Measurements from ENCODE around the gene FEV. TPM values are rescaled to one million over a fixed set of nuclear protein-coding genes. Genes with fewer than 3 reads are reported as not detected.
A peak's percentile ranks its signal among the peaks of the same experiment; 100 is the strongest.
"Not testable (repeated sequence)": the region's sequence is repeated elsewhere in the genome, so short reads cannot be mapped to it uniquely, and the experiment has no call there.

FEV gene
- total RNA-seq, 2 donors from 2014 or later = 1.8 to 25.9 TPM

DNA sequence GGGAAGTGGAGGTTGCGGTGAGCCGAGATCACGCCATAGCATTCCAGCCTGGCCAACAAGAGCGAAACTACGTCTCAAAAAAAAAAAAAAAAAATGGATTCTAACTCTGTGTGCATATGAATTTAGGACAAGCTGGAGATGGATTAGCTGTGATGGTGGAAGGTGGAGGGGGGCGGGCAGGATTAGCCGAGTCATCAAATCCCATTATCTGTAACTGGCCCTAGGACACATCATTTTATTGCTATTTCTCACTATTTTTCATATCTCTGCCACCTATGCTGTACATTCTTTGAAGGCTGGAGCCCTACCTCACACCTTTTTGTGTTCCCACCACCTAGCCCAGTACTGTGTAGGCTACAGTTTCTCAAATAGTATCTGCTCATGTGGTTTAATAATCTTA lies 32.8 kb downstream of the FEV start:
- intact Hi-C loops (cut with DNase I) = no loop called here
- no peaks in the 10 kb centered on the region for H3K4me1 ChIP-seq (replicated peaks)
- DNase-seq (ENCODE audit: low spot score) = no peak
- no peaks in the 10 kb centered on the region for H3K36me3 ChIP-seq
- no peak overlapping the region for H3K27ac ChIP-seq
- H3K9me3 ChIP-seq = no peaks in the 10 kb centered on the region
- no peak for TF ChIP-seq POLR2AphosphoS5 (IDR thresholded peaks at IDR 0.05)
- TF ChIP-seq, protein P1, sequence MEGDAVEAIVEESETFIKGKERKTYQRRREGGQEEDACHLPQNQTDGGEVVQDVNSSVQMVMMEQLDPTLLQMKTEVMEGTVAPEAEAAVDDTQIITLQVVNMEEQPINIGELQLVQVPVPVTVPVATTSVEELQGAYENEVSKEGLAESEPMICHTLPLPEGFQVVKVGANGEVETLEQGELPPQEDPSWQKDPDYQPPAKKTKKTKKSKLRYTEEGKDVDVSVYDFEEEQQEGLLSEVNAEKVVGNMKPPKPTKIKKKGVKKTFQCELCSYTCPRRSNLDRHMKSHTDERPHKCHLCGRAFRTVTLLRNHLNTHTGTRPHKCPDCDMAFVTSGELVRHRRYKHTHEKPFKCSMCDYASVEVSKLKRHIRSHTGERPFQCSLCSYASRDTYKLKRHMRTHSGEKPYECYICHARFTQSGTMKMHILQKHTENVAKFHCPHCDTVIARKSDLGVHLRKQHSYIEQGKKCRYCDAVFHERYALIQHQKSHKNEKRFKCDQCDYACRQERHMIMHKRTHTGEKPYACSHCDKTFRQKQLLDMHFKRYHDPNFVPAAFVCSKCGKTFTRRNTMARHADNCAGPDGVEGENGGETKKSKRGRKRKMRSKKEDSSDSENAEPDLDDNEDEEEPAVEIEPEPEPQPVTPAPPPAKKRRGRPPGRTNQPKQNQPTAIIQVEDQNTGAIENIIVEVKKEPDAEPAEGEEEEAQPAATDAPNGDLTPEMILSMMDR (IDR thresholded peaks at IDR 0.05) = no peak
- no peak for TF ChIP-seq POLR2A (IDR thresholded peaks at IDR 0.05)
- no peaks in the 10 kb centered on the region for H3K27me3 ChIP-seq (replicated peaks; ENCODE audit: insufficient read depth)
- 99% methylated on average over 7 of the region's 7 CpGs for whole genome bisulfite sequencing
- H3K4me3 ChIP-seq = no peak overlapping the region

DNA sequence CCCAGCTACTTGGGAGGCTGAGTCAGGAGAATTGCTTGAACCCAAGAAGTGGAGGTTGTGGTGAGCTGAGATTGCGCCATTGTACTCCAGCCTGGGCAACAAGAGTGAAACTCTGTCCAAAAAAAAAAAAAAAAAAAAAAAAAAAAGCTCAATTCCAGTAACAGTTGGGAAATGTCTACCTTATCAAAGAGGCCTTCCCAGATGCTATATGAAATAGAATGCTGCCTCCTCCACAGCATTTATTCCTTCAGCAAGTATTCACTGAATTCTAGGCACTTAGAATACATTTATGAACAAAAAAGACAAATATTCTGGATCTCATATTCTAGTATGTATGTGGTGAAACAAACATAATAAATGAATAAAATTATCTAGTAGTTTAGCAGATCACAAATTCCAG lies 38.4 kb downstream of the FEV start:
- H3K27me3 ChIP-seq (replicated peaks; ENCODE audit: insufficient read depth) = no peaks in the 10 kb centered on the region
- WGBS = 88% methylated on average over 1 of the region's 1 CpG
- intact Hi-C loops (cut with DNase I) = no loop called here
- H3K4me1 ChIP-seq (replicated peaks) = no peaks in the 10 kb centered on the region
- TF ChIP-seq POLR2AphosphoS5 (IDR thresholded peaks at IDR 0.05) = no peak
- no peak for TF ChIP-seq POLR2A (IDR thresholded peaks at IDR 0.05)
- TF ChIP-seq, protein P1 (IDR thresholded peaks at IDR 0.05) = no peak
- H3K9me3 ChIP-seq = no peaks in the 10 kb centered on the region
- no peaks in the 10 kb centered on the region for H3K36me3 ChIP-seq
- DNase-seq (ENCODE audit: low spot score) = no peak
- H3K27ac ChIP-seq = no peak overlapping the region
- no peak overlapping the region for H3K4me3 ChIP-seq

DNA sequence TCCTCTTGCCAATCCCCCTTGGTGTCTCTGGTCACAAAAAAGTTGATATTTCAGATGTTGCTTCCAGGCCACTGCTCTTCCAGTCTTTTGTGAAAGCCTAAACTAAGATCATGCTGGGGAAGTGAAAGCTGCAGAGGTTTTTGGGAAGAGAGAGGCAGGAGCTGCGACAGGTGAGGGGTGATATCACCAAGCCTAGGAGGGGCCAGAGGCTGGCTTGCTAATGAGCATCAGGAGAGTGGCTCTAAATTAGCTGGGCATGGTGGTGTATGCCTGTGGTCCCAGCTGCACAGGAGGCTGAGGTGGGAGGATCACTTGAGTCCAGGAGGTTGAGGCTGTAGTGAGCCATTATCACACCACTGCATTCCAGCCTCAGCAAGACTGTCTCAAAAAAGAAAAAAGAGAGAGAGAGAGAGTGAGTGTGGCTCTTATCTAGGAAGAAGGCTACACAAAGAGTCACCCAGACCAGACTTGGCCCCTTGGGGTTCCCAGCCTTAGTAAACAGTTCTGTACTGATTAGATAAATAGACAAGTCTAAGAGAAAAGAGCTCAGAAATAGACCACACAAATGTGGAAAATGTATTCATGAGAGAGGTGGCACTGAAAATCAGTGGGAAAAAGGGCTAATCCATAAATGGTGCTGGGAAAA lies 40.1 kb downstream of the FEV start:
- intact Hi-C loops (cut with DNase I) = no loop called here
- 72% methylated on average over 1 of the region's 1 CpG for WGBS
- Histone ChIP-seq H3K4me3 (no peak overlapping the region), H3K4me1 (replicated peaks) (no peaks in the 10 kb centered on the region), H3K36me3 (no peaks in the 10 kb centered on the region), H3K9me3 (no peaks in the 10 kb centered on the region), H3K27me3 (replicated peaks; ENCODE audit: insufficient read depth) (no peaks in the 10 kb centered on the region), H3K27ac (no peak overlapping the region)
- DNase-seq (ENCODE audit: low spot score) = no peak
- no peak for TF ChIP-seq POLR2A (IDR thresholded peaks at IDR 0.05)
- no peak for TF ChIP-seq POLR2AphosphoS5 (IDR thresholded peaks at IDR 0.05)
- TF ChIP-seq, protein P1 (IDR thresholded peaks at IDR 0.05) = no peak

DNA sequence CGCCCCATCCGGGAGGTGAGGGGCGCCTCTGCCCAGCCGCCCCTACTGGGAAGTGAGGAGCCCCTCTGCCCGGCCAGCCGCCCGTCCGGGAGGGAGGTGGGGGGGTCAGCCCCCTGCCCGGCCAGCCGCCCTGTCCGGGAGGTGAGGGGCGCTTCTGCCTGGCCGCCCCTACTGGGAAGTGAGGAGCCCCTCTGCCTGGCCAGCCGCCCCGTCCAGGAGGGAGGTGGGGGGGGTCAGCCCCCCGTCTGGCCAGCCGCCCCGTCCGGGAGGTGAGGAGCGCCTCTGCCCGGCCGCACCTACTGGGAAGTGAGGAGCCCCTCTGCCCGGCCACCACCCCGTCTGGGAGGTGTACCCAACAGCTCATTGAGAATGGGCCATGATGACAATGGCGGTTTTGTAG lies 53.2 kb downstream of the FEV start:
- WGBS = 88% methylated on average over 6 of the region's 25 CpGs
- H3K27ac ChIP-seq; DNase-seq (ENCODE audit: low spot score); H3K4me3 ChIP-seq; H3K9me3 ChIP-seq; intact Hi-C loops (cut with DNase I); H3K4me1 ChIP-seq (replicated peaks); H3K36me3 ChIP-seq; H3K27me3 ChIP-seq (replicated peaks; ENCODE audit: insufficient read depth): not testable (repeated sequence)

MicroRNAs within 50 kb of the gene (microRNA counts, 767-probe panel; counts per million panel counts)
- 3,649 to 4,302 counts per million in 2 donors for microRNA hsa-miR-375

Small RNA genes lying within 50 kb of the gene (microRNA-seq; reads per million reads assigned to microRNA genes)
- gene MIR375 = 70,517 reads per million, percentile 99 among the genes with 10 or more reads in this experiment

Small RNA genes lying within 50 kb of the gene (small RNA-seq; reads per million reads assigned to genes)
- 6,092 to 22,008 reads per million in 2 donors for gene MIR375

Other genes starting within 250 kb of the FEV start
- gene CYP27A1, start 203.0 kb downstream of the FEV start, total RNA-seq = 10 to 100 TPM; 97.7 to 98.3 TPM
- gene PRKAG3, start 153.4 kb downstream of the FEV start, total RNA-seq = under 1 TPM in 1 of 2 donors, not detected in 1; 0.14 TPM
- gene WNT6, start 125.4 kb downstream of the FEV start, total RNA-seq = 10 to 100 TPM in 1 of 2 donors, 1 to 10 TPM in 1; 8.0 to 56.5 TPM
- gene WNT10A, start 104.3 kb downstream of the FEV start, total RNA-seq = 1 to 10 TPM; 3.6 to 4.3 TPM
- gene CDK5R2, start 25.5 kb downstream of the FEV start, total RNA-seq = not detected
- 1 to 10 TPM in 1 of 2 donors, not detected in 1; 3.0 TPM for gene CRYBA2, start 8.2 kb upstream of the FEV start, total RNA-seq
- 1 to 10 TPM in 1 of 2 donors, not detected in 1; 4.4 TPM for gene CFAP65, start 56.3 kb upstream of the FEV start, total RNA-seq
- 1 to 10 TPM; 3.2 to 9.6 TPM for gene IHH, start 75.7 kb upstream of the FEV start, total RNA-seq
- 10 to 100 TPM; 15.2 to 16.9 TPM for gene NHEJ1, start 175.6 kb upstream of the FEV start, total RNA-seq
- 1 to 10 TPM; 2.3 to 2.9 TPM for gene SLC23A3, start 184.8 kb upstream of the FEV start, total RNA-seq
- gene CNPPD1, start 191.7 kb upstream of the FEV start, total RNA-seq = 10 to 100 TPM; 53.6 to 60.1 TPM
- 100 to 1,000 TPM in 1 of 2 donors, 10 to 100 TPM in 1; 84.4 to 142 TPM for gene RETREG2, start 193.1 kb upstream of the FEV start, total RNA-seq
- gene ZFAND2B, start 221.6 kb upstream of the FEV start, total RNA-seq = 10 to 100 TPM; 49.0 to 57.2 TPM
- 10 to 100 TPM; 31.9 to 32.1 TPM for gene ABCB6, start 233.8 kb upstream of the FEV start, total RNA-seq
- 10 to 100 TPM; 38.8 to 78.8 TPM for gene ATG9A, start 244.5 kb upstream of the FEV start, total RNA-seq
- gene ANKZF1, start 244.6 kb upstream of the FEV start, total RNA-seq = 10 to 100 TPM; 64.4 to 85.7 TPM

All from prostate gland (tissue), 2 donors.